GM23248 (cell line): Measurements from ENCODE around the gene SHE. TPM values are rescaled to one million over a fixed set of nuclear protein-coding genes. Genes with fewer than 3 reads are reported as not detected.

Experiments
- DNase-seq: peaks from one replicate; pipeline ENCODE4 v3.0.0-alpha.2; 2015
- H2AFZ ChIP-seq: fragments of 200-600 bp; sonication (generic); 2 replicates; pipeline ENCODE4 v1.6.1; 2016; ENCODE audit warnings: antibody characterized with exemption
- H3F3A ChIP-seq: fragments of 200-600 bp; sonication (generic); 2 replicates; pipeline ENCODE4 v1.6.1; 2016; ENCODE audit warnings: mild to moderate bottlenecking, antibody characterized with exemption, mixed run types; ENCODE audit not compliant: insufficient read depth
- H3K27ac ChIP-seq: fragments of 200-600 bp; sonication (generic); 2 replicates; pipeline ENCODE4 v1.5.1; 2016; ENCODE audit warnings: mild to moderate bottlenecking
- H3K27me3 ChIP-seq: fragments of 200-600 bp; sonication (generic); replicated peaks from 2 replicates; pipeline ENCODE4 v1.6.1; 2016; ENCODE audit warnings: mild to moderate bottlenecking; ENCODE audit not compliant: insufficient read depth
- H3K36me3 ChIP-seq: fragments of 200-600 bp; sonication (generic); 2 replicates; pipeline ENCODE4 v1.6.1; 2016; ENCODE audit warnings: low read depth, mild to moderate bottlenecking
- H3K4me1 ChIP-seq: fragments of 200-600 bp; sonication (generic); 2 replicates; pipeline ENCODE4 v1.6.1; 2016; ENCODE audit warnings: mild to moderate bottlenecking; ENCODE audit not compliant: insufficient read depth
- H3K4me2 ChIP-seq: fragments of 200-600 bp; sonication (generic); one replicate; pipeline ENCODE4 v1.6.1; 2016; ENCODE audit warnings: mild to moderate bottlenecking; ENCODE audit not compliant: unreplicated experiment
- H3K4me3 ChIP-seq: fragments of 200-600 bp; sonication (generic); 2 replicates; pipeline ENCODE4 v1.5.1; 2016; ENCODE audit warnings: mild to moderate bottlenecking
- H3K79me2 ChIP-seq: fragments of 200-600 bp; sonication (generic); 2 replicates; pipeline ENCODE4 v1.6.1; 2016; ENCODE audit warnings: mild to moderate bottlenecking; ENCODE audit not compliant: insufficient read depth
- H3K9ac ChIP-seq: fragments of 200-600 bp; sonication (generic); 2 replicates; pipeline ENCODE4 v1.6.1; 2016; ENCODE audit warnings: mild to moderate bottlenecking
- H3K9me2 ChIP-seq: fragments of 200-600 bp; sonication (generic); 2 replicates; pipeline ENCODE4 v1.6.1; 2016; ENCODE audit warnings: mixed run types, mild to moderate bottlenecking, moderate library complexity; ENCODE audit not compliant: insufficient read depth
- H3K9me3 ChIP-seq: fragments of 200-600 bp; sonication (generic); one replicate; pipeline ENCODE4 v1.6.1; 2017; ENCODE audit warnings: low read depth
- H4K20me1 ChIP-seq: fragments of 200-600 bp; sonication (generic); 2 replicates; pipeline ENCODE4 v1.6.0; 2016; ENCODE audit not compliant: insufficient read depth
- EZH2 ChIP-seq: fragments of 200-600 bp; sonication (generic); IDR thresholded peaks from 2 replicates; pipeline ENCODE4 v1.6.1; 2018; ENCODE audit warnings: antibody characterized with exemption, mild to moderate bottlenecking; ENCODE audit not compliant: insufficient read depth, poor library complexity, severe bottlenecking
- EZH2phosphoT487 ChIP-seq: fragments of 200-600 bp; sonication (generic); IDR thresholded peaks from 2 replicates; pipeline ENCODE4 v1.6.1; 2018; ENCODE audit warnings: antibody characterized with exemption, moderate library complexity, mild to moderate bottlenecking, low read depth; ENCODE audit not compliant: insufficient read depth
- WGBS, 2 experiments: methylation state at CpG; one replicate each; pipeline ENCODE4 v1.1.6; 2015 to 2017; ENCODE audit warnings: low lambda C conversion rate in 2 of 2, low coverage in 1 of 2; ENCODE audit errors: missing lambda C conversion rate in 2 of 2; 5-methylcytosine and 5-hydroxymethylcytosine counted together
- in situ Hi-C: fragments of 300-500 bp; cut with MboI; formaldehyde crosslinking; loops from 2 replicates; pipeline ENCODE4 v1.15.0; 2020
- polyA plus RNA-seq: library from polyadenylated mRNA; unstranded; fragments of >200 nt; fragmentation: Nextera tagmentation; extraction: Ambion mirVana; gene quantifications from 2 replicates; pipeline ENCODE4 v1.2.1, GENCODE V29; 2016
- total RNA-seq: library from RNA; depleted of rRNA; stranded (reverse); fragments of >200 nt; shearing (Covaris generic); gene quantifications from 2 replicates; pipeline ENCODE4 v1.2.3, GENCODE V29; 2014

SHE gene
- total and polyA plus RNA-seq, 2 experiments from 2014 or later, result 0.03 TPM; not detected in 1

GRCh38 chr1:154446292-154446691 lies 55.9 kb downstream of the SHE start:
- H3K9me3 ChIP-seq, result no peaks in the 10 kb centered on the region
- whole genome bisulfite sequencing, 2 experiments, result 4 to 5% methylated on average over 10 of the region's 10 CpGs
- peak overlapping the region; percentile 50 for H3K9ac ChIP-seq
- no peaks in the 10 kb centered on the region for H3K36me3 ChIP-seq
- no peak overlapping the region for H2AFZ ChIP-seq
- no peaks in the 10 kb centered on the region for H3K79me2 ChIP-seq
- no peaks in the 10 kb centered on the region for H3K27me3 ChIP-seq
- H3K9me2 ChIP-seq, result no peaks in the 10 kb centered on the region
- peak overlapping the region; percentile 39 for H3K4me2 ChIP-seq
- peak overlapping the region; percentile 31 for H3K4me3 ChIP-seq
- H3K4me1 ChIP-seq, result peaks cover 45% of the 10 kb centered on the region
- DNase-seq, result peak; percentile 91
- in situ Hi-C loops, result no loop called here
- peaks cover 9% of the 10 kb centered on the region; the same call in 1 of the 2 replicates for H3F3A ChIP-seq
- no peaks in the 10 kb centered on the region for H4K20me1 ChIP-seq
- H3K27ac ChIP-seq, result peak overlapping the region; percentile 65
- TF ChIP-seq EZH2 (no peak), EZH2phosphoT487 (no peak)

GRCh38 chr1:154445040-154445472 lies 57.2 kb downstream of the SHE start:
- TF ChIP-seq EZH2phosphoT487, result no peak
- no peak for TF ChIP-seq EZH2
- H3K27me3 ChIP-seq, result no peaks in the 10 kb centered on the region
- H3K36me3 ChIP-seq, result no peaks in the 10 kb centered on the region
- WGBS, 2 experiments, result 22 to 27% methylated on average over 7 of the region's 7 CpGs
- H3K9ac ChIP-seq, result no peak overlapping the region
- no peak overlapping the region for H3K4me3 ChIP-seq
- H3K4me2 ChIP-seq, result peak overlapping the region; percentile 32
- H2AFZ ChIP-seq, result no peak overlapping the region
- in situ Hi-C loops, result no loop called here
- H3K79me2 ChIP-seq, result no peaks in the 10 kb centered on the region
- H4K20me1 ChIP-seq, result no peaks in the 10 kb centered on the region
- DNase-seq, result peak; percentile 90
- peaks cover 45% of the 10 kb centered on the region for H3K4me1 ChIP-seq
- H3K9me3 ChIP-seq, result no peaks in the 10 kb centered on the region
- peaks cover 9% of the 10 kb centered on the region; the same call in 1 of the 2 replicates for H3F3A ChIP-seq
- H3K27ac ChIP-seq, result no peak overlapping the region
- no peaks in the 10 kb centered on the region for H3K9me2 ChIP-seq

- H3K9me3 ChIP-seq, result no peaks in the 10 kb centered on the region
- TF ChIP-seq EZH2phosphoT487, result no peak
- no peak for TF ChIP-seq EZH2
- in situ Hi-C loops, result no loop called here
- H3F3A ChIP-seq, result peaks cover 9% of the 10 kb centered on the region; the same call in 1 of the 2 replicates
- H3K79me2 ChIP-seq, result no peaks in the 10 kb centered on the region
- H3K4me3 ChIP-seq, result no peak overlapping the region
- H3K4me2 ChIP-seq, result no peak overlapping the region
- no peaks in the 10 kb centered on the region for H4K20me1 ChIP-seq
- WGBS, 2 experiments, result 76 to 77% methylated on average over 8 of the region's 8 CpGs
- DNase-seq, result no peak
- no peak overlapping the region for H2AFZ ChIP-seq
- H3K9ac ChIP-seq, result no peak overlapping the region
- no peaks in the 10 kb centered on the region for H3K27me3 ChIP-seq
- H3K27ac ChIP-seq, result no peak overlapping the region
- H3K4me1 ChIP-seq, result peaks cover 45% of the 10 kb centered on the region
- H3K36me3 ChIP-seq, result no peaks in the 10 kb centered on the region
- no peaks in the 10 kb centered on the region for H3K9me2 ChIP-seq
Observed at GRCh38 chr1:154443274-154444013, 58.8 kb downstream of the SHE start.

- in situ Hi-C loops, result no loop called here
- Histone ChIP-seq H3K36me3 (no peaks in the 10 kb centered on the region), H3K79me2 (no peaks in the 10 kb centered on the region), H2AFZ (no peak overlapping the region), H3K27ac (no peak overlapping the region), H3K4me1 (peaks cover 45% of the 10 kb centered on the region), H3K9ac (no peak overlapping the region), H3K4me3 (no peak overlapping the region), H3K4me2 (peak overlapping the region; percentile 17), H4K20me1 (no peaks in the 10 kb centered on the region), H3K9me3 (no peaks in the 10 kb centered on the region), H3K27me3 (no peaks in the 10 kb centered on the region), H3K9me2 (no peaks in the 10 kb centered on the region), H3F3A (peaks cover 9% of the 10 kb centered on the region; the same call in 1 of the 2 replicates)
- DNase-seq, result peak; percentile 59
- 71% methylated on average over 13 of the region's 13 CpGs for WGBS, 2 experiments
- no peak for TF ChIP-seq EZH2phosphoT487
Observed at GRCh38 chr1:154442006-154442740, 60.0 kb downstream of the SHE start.
